Smooth muscle cell (in vitro differentiated cells): Measurements from ENCODE around the gene MYO5A. TPM values are rescaled to one million over a fixed set of nuclear protein-coding genes. Genes with fewer than 3 reads are reported as not detected.

Experiments
- DNase-seq: peaks from one replicate; lab custom pipeline; 2025; ENCODE audit not compliant: unreplicated experiment; lab: John Stamatoyannopoulos, UW
- H2AFZ ChIP-seq: fragments of 200-600 bp; sonication (generic); 2 replicates; pipeline ENCODE4 v1.6.0; 2016; ENCODE audit warnings: antibody characterized with exemption, low read depth, mild to moderate bottlenecking
- H3F3A ChIP-seq: fragments of 200-600 bp; sonication (generic); 2 replicates; pipeline ENCODE4 v1.6.0; 2017; ENCODE audit warnings: antibody characterized with exemption, low read depth
- H3K27ac ChIP-seq: fragments of 200-600 bp; sonication (generic); 2 replicates; pipeline ENCODE4 v1.5.1; 2016; ENCODE audit warnings: low read depth, mild to moderate bottlenecking
- H3K27me3 ChIP-seq: fragments of 200-600 bp; sonication (generic); 2 replicates; pipeline ENCODE4 v1.6.1; 2016; ENCODE audit warnings: low read depth, mild to moderate bottlenecking
- H3K36me3 ChIP-seq: fragments of 200-600 bp; sonication (generic); 2 replicates; pipeline ENCODE4 v1.5.1; 2016; ENCODE audit warnings: low read depth
- H3K4me1 ChIP-seq: fragments of 200-600 bp; sonication (generic); 2 replicates; pipeline ENCODE4 v1.5.1; 2016; ENCODE audit warnings: low read depth
- H3K4me2 ChIP-seq: fragments of 200-600 bp; sonication (generic); 2 replicates; pipeline ENCODE4 v1.6.0; 2016; ENCODE audit warnings: mild to moderate bottlenecking
- H3K4me3 ChIP-seq: fragments of 200-600 bp; sonication (generic); 2 replicates; pipeline ENCODE4 v1.5.1; 2016; ENCODE audit warnings: mild to moderate bottlenecking
- H3K79me2 ChIP-seq: fragments of 200-600 bp; sonication (generic); 2 replicates; pipeline ENCODE4 v1.6.0; 2016; ENCODE audit warnings: low read depth, mild to moderate bottlenecking
- H3K9ac ChIP-seq: fragments of 200-600 bp; sonication (generic); 2 replicates; pipeline ENCODE4 v1.6.0; 2016; ENCODE audit warnings: low read depth
- H3K9me3 ChIP-seq: fragments of 200-600 bp; sonication (generic); replicated peaks from 2 replicates; pipeline ENCODE4 v1.5.1; 2016; ENCODE audit warnings: low read depth
- H4K20me1 ChIP-seq: fragments of 200-600 bp; sonication (generic); 2 replicates; pipeline ENCODE4 v1.6.0; 2016; ENCODE audit warnings: low read depth
- CTCF ChIP-seq: fragments of 200-600 bp; sonication (generic); IDR thresholded peaks from 2 replicates; pipeline ENCODE4 v1.5.1; 2017; ENCODE audit warnings: borderline replicate concordance, mild to moderate bottlenecking, antibody characterized with exemption; ENCODE audit not compliant: insufficient read depth, poor library complexity, severe bottlenecking
- WGBS: methylation state at CpG from one replicate; pipeline ENCODE4 v1.1.7; 2016; ENCODE audit warnings: low lambda C conversion rate; 5-methylcytosine and 5-hydroxymethylcytosine counted together
- polyA plus RNA-seq: library from polyadenylated mRNA; unstranded; fragments of >200 nt; fragmentation: Nextera tagmentation; extraction: Ambion mirVana; gene quantifications from 2 replicates; pipeline ENCODE4 v1.2.1, GENCODE V29; 2016
- total RNA-seq: library from RNA; depleted of rRNA; stranded (reverse); fragments of >200 nt; gene quantifications from 2 replicates; pipeline ENCODE4 v1.2.3, GENCODE V29; 2014

Gene MYO5A
- total and polyA plus RNA-seq, 2 experiments from 2014 or later: 29.4 to 68.8 TPM

DNA sequence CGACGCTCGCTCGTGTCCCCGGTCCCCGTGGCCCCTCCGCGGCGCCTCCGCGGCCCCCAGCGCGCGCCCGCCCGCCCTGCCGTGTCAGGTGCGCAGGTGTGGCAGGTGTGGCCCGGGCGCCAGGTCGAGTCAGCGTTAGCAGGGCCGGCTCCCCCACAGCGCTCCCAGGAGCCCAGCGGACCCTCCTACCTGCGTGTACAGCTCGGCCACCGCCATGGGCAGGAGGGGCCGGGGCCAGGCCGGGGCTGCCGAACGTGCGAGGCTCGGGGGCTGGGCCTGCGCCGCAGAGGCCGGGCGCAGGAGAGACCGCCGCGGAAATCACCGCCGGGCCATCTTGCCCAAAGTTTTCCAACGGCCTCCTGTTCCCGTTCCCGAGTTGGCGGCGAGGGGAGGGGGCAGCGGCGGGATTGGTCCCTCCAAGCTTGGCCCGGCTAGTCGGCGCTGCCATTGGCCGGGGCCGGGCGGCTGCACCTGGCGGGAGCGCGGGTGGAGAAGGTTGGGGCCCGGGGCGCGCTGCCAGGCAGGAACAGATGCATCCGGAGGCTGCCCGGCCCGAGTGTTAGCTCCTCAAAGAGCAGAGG lies 233.2 kb downstream of the MYO5A start, which contains the start of gene MYO5C:
Gene MYO5C (minus strand): TSS at position 384 of the 581 bp plus-strand sequence. CDS start 168 bp downstream, at position 216.
- Histone ChIP-seq H3K27ac (no peak within 1 kb of the TSS), H2AFZ (peak within 1 kb of the TSS; percentile 43)

GRCh38 chr15:52294881-52295420 lies 233.7 kb downstream of the MYO5A start:
- peak overlapping the region; percentile 43 for H2AFZ ChIP-seq

More for the DNA sequence above, 233.2 kb downstream of the MYO5A start, which contains the start of gene MYO5C:
- H4K20me1 ChIP-seq: no peaks in the 10 kb centered on the region
- peaks cover 49% of the 10 kb centered on the region for H3K27me3 ChIP-seq
- no peak within 1 kb of the TSS for H3K9ac ChIP-seq
- WGBS: 1% methylated on average over 44 of the region's 65 CpGs
- no peaks in the 10 kb centered on the region for H3F3A ChIP-seq
- peak within 1 kb of the TSS; percentile 64 for H3K4me3 ChIP-seq
- peaks cover 4% of the 10 kb centered on the region for H3K4me1 ChIP-seq
- H3K9me3 ChIP-seq: no peaks in the 10 kb centered on the region
- H3K4me2 ChIP-seq: peak within 1 kb of the TSS; percentile 88
- H3K36me3 ChIP-seq: no peaks in the 10 kb centered on the region
- DNase-seq: no peak
- no peak for TF ChIP-seq CTCF
- no peaks in the 10 kb centered on the region for H3K79me2 ChIP-seq

GRCh38 chr15:52292780-52293392 lies 235.8 kb downstream of the MYO5A start:
- Histone ChIP-seq H4K20me1 (no peaks in the 10 kb centered on the region), H2AFZ (no peak overlapping the region), H3K79me2 (no peaks in the 10 kb centered on the region), H3K4me2 (no peak overlapping the region), H3F3A (no peaks in the 10 kb centered on the region), H3K36me3 (no peaks in the 10 kb centered on the region), H3K27ac (no peak overlapping the region), H3K9me3 (no peaks in the 10 kb centered on the region), H3K4me1 (peaks cover 4% of the 10 kb centered on the region), H3K27me3 (peaks cover 49% of the 10 kb centered on the region), H3K4me3 (no peak overlapping the region), H3K9ac (no peak overlapping the region)
- 91% methylated on average over 7 of the region's 7 CpGs for WGBS
- no peak for DNase-seq
- TF ChIP-seq CTCF: no peak

More at GRCh38 chr15:52294881-52295420, 233.7 kb downstream of the MYO5A start:
- H3K36me3 ChIP-seq: no peaks in the 10 kb centered on the region
- H3K9me3 ChIP-seq: no peaks in the 10 kb centered on the region
- peaks cover 49% of the 10 kb centered on the region for H3K27me3 ChIP-seq
- no peak overlapping the region for H3K9ac ChIP-seq
- 17% methylated on average over 23 of the region's 32 CpGs for WGBS
- H3K4me3 ChIP-seq: peak overlapping the region; percentile 64
- TF ChIP-seq CTCF: no peak
- H4K20me1 ChIP-seq: no peaks in the 10 kb centered on the region
- peaks cover 4% of the 10 kb centered on the region for H3K4me1 ChIP-seq
- no peak overlapping the region for H3K27ac ChIP-seq
- H3K79me2 ChIP-seq: no peaks in the 10 kb centered on the region
- DNase-seq: no peak
- H3K4me2 ChIP-seq: peak overlapping the region; percentile 88
- H3F3A ChIP-seq: no peaks in the 10 kb centered on the region
